Activated naive CD4-positive, alpha-beta T cell treated with anti-CD3 and anti-CD28 coated beads, Interleukin-2, amount 50 U/mL, for 72 hours (primary cell): ENCODE results near the gene RYK. TPM values are rescaled to one million over a fixed set of nuclear protein-coding genes. Genes with fewer than 3 reads are reported as not detected.
A peak's percentile ranks its signal among the peaks of the same experiment; 100 is the strongest.

Experiments used
- ATAC-seq, 2 donors: fragments of 150-1000 bp; cut with Tn5 transposase; 2 replicates each; pipeline ENCODE4 v1.10.0; 2021; ENCODE audit warnings: mild to moderate bottlenecking in 2 of 2, moderate library complexity in 2 of 2
- DNase-seq, 2 donors: peaks; one replicate each; pipeline ENCODE4 v3.0.0; 2021 to 2022; ENCODE audit warnings: low spot score in 2 of 2
- H3K27ac Mint-ChIP-seq, 2 donors: one replicate each; pipeline ENCODE4 v1.8.0; 2022; ENCODE audit warnings: mild to moderate bottlenecking in 2 of 2, mixed read lengths in 2 of 2
- H3K36me3 Mint-ChIP-seq, 2 donors: one replicate each; pipeline ENCODE4 v1.8.0; 2022; ENCODE audit warnings: mixed read lengths in 2 of 2
- H3K9me3 Mint-ChIP-seq, 2 donors: one replicate each; pipeline ENCODE4 v1.8.0; 2022; ENCODE audit warnings: mixed read lengths in 2 of 2
- total RNA-seq, 2 donors: library from RNA; stranded (reverse); gene quantifications; one replicate each; pipeline ENCODE4 v1.2.3, GENCODE V29; 2022

The RYK gene
- total RNA-seq, 2 donors from 2014 or later = 16.4 to 50.1 TPM

- no peak for DNase-seq
- ATAC-seq = no peak
- no peaks in the 10 kb centered on the region for H3K9me3 Mint-ChIP-seq
- no peak overlapping the region for H3K27ac Mint-ChIP-seq
- peaks cover 0 to 5% of the 10 kb centered on the region in 2 donors for H3K36me3 Mint-ChIP-seq
These were observed 102.1 kb downstream of the RYK start for GRCh38 chr3:134148534-134148933.

DNA sequence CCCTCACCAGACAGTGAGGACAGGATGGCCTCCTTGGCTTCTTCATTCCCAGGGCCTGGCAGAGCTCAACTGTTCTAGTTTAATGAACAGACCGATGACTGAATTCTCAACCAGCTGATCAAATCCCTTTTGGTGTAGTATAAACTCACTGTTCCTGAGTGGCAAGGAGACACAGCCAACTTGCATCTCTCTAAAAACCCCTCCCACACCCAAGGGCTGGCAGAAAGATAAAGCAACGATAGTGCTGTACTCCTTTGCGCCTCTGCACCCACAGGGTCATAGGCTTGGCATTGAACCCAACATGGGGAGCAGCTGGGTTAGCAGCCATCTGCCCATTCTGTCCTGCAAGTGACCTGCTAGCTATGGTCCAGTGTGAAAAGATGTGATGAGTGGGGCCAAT lies 103.2 kb downstream of the RYK start:
- Mint-ChIP-seq H3K9me3 (no peaks in the 10 kb centered on the region), H3K27ac (no peak overlapping the region), H3K36me3 (peaks cover 2% of the 10 kb centered on the region in 2 donors)
- ATAC-seq = no peak
- no peak for DNase-seq

- peaks cover 9% of the 10 kb centered on the region in 2 donors for H3K36me3 Mint-ChIP-seq
- H3K9me3 Mint-ChIP-seq = peaks cover 0 to 3% of the 10 kb centered on the region in 2 donors
- DNase-seq = no peak
- H3K27ac Mint-ChIP-seq = no peak overlapping the region
- ATAC-seq = no peak
These were observed 104.0 kb downstream of the RYK start for GRCh38 chr3:134146666-134147065.

DNA sequence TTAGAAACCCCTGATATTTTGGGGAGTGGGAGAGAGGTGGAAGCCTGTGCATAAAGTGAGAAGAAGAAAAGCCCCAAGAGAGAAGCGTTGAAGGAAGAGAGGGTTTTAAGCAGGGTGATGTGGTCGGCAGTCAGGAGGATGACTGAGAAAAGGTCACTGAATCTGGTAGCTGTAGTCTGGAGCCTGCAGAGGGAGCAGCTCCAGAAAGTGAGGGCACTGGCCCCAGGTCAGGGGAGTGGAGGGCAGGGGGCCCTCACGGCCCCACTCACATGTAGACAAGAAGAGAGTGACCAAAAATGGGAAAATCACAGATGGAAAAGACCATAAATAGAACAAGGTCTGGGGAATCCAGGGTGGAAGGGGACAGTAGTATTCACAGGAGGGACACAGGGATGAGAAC lies 105.5 kb downstream of the RYK start:
- DNase-seq (no peak), ATAC-seq (no peak)
- peaks cover 20 to 22% of the 10 kb centered on the region in 2 donors for H3K36me3 Mint-ChIP-seq
- peak overlapping the region; percentile 61 to 71 for H3K27ac Mint-ChIP-seq
- H3K9me3 Mint-ChIP-seq = peaks cover 0 to 7% of the 10 kb centered on the region in 2 donors

DNA sequence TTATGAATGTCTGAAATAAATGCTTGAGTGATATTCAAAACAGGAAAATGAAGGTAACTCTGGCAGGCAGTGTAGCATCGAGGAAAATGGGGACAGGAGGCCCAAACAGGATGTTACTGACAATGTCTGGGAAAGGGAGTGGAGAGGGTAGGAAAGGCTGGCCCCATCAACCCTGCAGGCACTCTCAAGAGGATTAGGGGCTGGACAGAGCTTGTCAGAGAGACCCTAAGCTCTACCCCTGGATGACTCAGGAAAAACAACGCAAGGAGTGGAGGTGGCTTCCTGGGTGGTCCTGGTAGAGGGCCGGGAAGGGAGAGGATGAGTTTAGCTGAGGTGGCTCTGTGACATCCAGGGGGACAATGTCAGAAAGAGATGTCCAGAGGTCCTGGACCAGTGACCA lies 106.0 kb downstream of the RYK start:
- Mint-ChIP-seq H3K27ac (peak overlapping the region; percentile 61 to 71), H3K36me3 (peaks cover 20 to 22% of the 10 kb centered on the region in 2 donors)
- ATAC-seq = no peak

DNA sequence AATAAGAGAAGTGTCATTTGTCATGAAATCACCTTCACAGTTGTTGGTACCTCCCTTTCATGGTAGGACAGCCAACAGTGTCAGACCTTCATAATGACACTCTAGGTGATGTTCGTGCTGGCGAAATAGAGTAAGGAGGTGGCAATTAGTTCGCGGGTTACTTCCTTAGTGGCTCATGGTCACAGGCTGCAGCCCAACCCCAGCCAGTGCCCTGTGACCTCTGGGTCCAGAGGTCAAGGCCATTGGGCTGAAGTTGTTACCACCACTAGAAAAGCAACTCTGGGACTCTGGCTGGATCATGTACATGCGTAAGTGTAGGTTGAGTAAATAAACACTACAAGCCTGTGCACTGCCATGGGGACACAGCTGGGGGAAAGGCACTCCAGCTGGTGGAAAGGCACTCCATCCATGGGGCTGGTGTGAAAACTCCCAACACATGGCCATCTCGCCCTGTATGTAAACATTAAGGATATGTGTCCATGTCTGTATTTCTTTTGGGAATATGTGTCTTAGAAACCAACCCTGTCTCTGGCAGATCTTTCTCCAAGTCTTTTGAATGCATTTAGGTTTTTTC lies 106.7 kb downstream of the RYK start:
- ATAC-seq = no peak
- Mint-ChIP-seq H3K36me3 (peaks cover 20 to 22% of the 10 kb centered on the region in 2 donors), H3K9me3 (peaks cover 0 to 7% of the 10 kb centered on the region in 2 donors), H3K27ac (no peak overlapping the region)
- no peak for DNase-seq

More for the DNA sequence above, 106.0 kb downstream of the RYK start:
- DNase-seq = no peak
- peaks cover 0 to 7% of the 10 kb centered on the region in 2 donors for H3K9me3 Mint-ChIP-seq

DNA sequence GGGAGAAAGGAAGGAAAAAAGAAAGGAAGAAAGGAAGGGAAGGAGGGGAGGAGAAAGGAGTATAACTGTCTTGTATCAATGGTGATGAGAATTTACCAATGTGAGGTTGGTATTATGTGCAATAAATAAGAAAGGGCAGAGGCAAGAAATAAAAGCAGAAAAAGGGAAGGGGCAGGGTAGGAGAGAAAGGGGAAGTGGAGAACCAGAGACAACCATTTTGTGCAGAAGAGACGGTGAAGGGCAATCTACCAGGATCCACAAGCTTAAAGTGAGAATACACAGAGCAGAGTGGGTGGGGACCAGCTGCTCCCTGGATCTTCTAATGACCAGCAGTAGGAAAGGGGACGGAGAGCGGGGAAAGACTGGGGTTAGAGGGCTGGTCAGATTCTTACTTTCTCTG lies 114.1 kb downstream of the RYK start:
- DNase-seq (no peak), ATAC-seq (no peak)
- H3K36me3 Mint-ChIP-seq = peaks cover 11 to 12% of the 10 kb centered on the region in 2 donors
- peaks cover 15 to 17% of the 10 kb centered on the region in 2 donors for H3K9me3 Mint-ChIP-seq
- no peak overlapping the region for H3K27ac Mint-ChIP-seq

- DNase-seq = no peak
- peaks cover 21 to 23% of the 10 kb centered on the region in 2 donors for H3K9me3 Mint-ChIP-seq
- no peak overlapping the region for H3K27ac Mint-ChIP-seq
- H3K36me3 Mint-ChIP-seq = peaks cover 9% of the 10 kb centered on the region in 2 donors
- no peak for ATAC-seq
These were observed 115.8 kb downstream of the RYK start for GRCh38 chr3:134134698-134135415.

DNA sequence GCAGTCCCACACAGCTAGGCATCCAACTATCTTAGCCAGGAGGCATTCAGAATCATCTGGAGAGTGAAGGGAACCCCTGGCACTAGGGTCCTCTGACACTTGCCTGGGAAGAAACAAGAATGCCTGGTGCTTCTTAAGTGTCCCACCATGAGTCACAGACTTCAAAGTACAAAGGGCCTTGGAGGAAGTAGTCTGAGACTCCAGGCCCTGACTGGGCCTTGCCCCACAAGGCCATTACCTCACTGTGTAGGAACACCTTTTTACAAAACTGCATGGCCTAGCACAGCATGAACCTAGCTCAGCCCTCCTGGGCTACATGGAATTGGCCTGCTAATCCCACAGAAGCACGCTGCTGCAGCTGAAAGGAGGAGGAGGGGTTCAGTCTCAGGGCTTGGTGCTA lies 116.4 kb downstream of the RYK start:
- DNase-seq (no peak), ATAC-seq (no peak)
- peaks cover 21 to 23% of the 10 kb centered on the region in 2 donors for H3K9me3 Mint-ChIP-seq
- H3K36me3 Mint-ChIP-seq = peaks cover 9% of the 10 kb centered on the region in 2 donors
- H3K27ac Mint-ChIP-seq = no peak overlapping the region

GRCh38 chr3:134132961-134133360 lies 117.7 kb downstream of the RYK start:
- DNase-seq = no peak
- H3K36me3 Mint-ChIP-seq = peaks cover 9% of the 10 kb centered on the region in 2 donors
- H3K27ac Mint-ChIP-seq = no peak overlapping the region
- peaks cover 18 to 21% of the 10 kb centered on the region in 2 donors for H3K9me3 Mint-ChIP-seq
- ATAC-seq = no peak

- DNase-seq = no peak
- ATAC-seq = no peak
These were observed 124.5 kb downstream of the RYK start for GRCh38 chr3:134126153-134126552.

GRCh38 chr3:134114726-134115125 lies 135.9 kb downstream of the RYK start:
- DNase-seq (no peak), ATAC-seq (no peak)
- peaks cover 3 to 28% of the 10 kb centered on the region in 2 donors for H3K36me3 Mint-ChIP-seq
- H3K27ac Mint-ChIP-seq = no peak overlapping the region
- peaks cover 24 to 31% of the 10 kb centered on the region in 2 donors for H3K9me3 Mint-ChIP-seq

More at GRCh38 chr3:134126153-134126552, 124.5 kb downstream of the RYK start:
- Mint-ChIP-seq H3K9me3 (peaks cover 29 to 33% of the 10 kb centered on the region in 2 donors), H3K27ac (no peak overlapping the region), H3K36me3 (peaks cover 9 to 41% of the 10 kb centered on the region in 2 donors)

DNA sequence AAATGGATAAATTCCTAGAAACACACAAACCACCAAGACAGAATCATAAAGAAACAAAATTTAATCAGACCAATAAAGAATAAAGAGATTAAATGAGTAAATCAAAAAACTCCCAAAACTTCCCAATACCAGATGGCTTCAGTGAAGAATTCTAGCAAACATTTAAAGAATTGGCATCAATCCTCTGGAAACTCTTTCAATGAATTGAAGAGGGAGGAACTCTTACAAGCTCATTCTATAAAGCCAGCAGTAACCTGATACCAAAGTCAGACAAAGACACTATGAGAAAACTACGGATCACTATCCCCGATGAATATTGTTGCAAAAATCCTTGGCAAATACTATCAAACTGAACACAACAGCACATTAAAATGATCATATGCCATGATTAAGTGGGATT lies 139.0 kb downstream of the RYK start:
- no peak for DNase-seq
- Mint-ChIP-seq H3K36me3 (peaks cover 0 to 11% of the 10 kb centered on the region in 2 donors), H3K9me3 (peaks cover 5 to 26% of the 10 kb centered on the region in 2 donors), H3K27ac (no peak overlapping the region)
- ATAC-seq = no peak

GRCh38 chr3:134110963-134111362 lies 139.7 kb downstream of the RYK start:
- H3K36me3 Mint-ChIP-seq = peaks cover 0 to 11% of the 10 kb centered on the region in 2 donors
- H3K9me3 Mint-ChIP-seq = peaks cover 5 to 26% of the 10 kb centered on the region in 2 donors
- DNase-seq (no peak), ATAC-seq (no peak)
- H3K27ac Mint-ChIP-seq = no peak overlapping the region
